SK-MEL-5 (cell line): ENCODE measurements around the gene ETNK2. TPM values are rescaled to one million over a fixed set of nuclear protein-coding genes. Genes with fewer than 3 reads are reported as not detected.
"Not testable (repeated sequence)": the region's sequence is repeated elsewhere in the genome, so short reads cannot be mapped to it uniquely, and the experiment has no call there.

ENCODE experiments used
- DNase-seq: peaks from one replicate; pipeline ENCODE4 v3.0.0-alpha.2; 2016; ENCODE audit warnings: low read depth, low spot score
- in situ Hi-C: cut with HindIII; loops from 2 replicates; pipeline ENCODE4 v1.10.0; 2016; ENCODE audit warnings: low sequenced_read_pairs, high pct_unique_total_duplicates, low pct_unique_long_range_greater_than_20kb
- total RNA-seq: library from RNA; depleted of rRNA; stranded (reverse); fragments of >200 nt; shearing (Covaris generic); gene quantifications from 2 replicates; pipeline ENCODE4 v1.2.3, GENCODE V29; 2014

The ETNK2 gene
- total RNA-seq, 1 experiment from 2014 or later = 22.7 TPM

- in situ Hi-C loops = no loop called here
- DNase-seq = no peak
Observed at GRCh38 chr1:204093781-204094180, 58.1 kb downstream of the ETNK2 start.

- no peak for DNase-seq
- in situ Hi-C loops = no loop called here
Observed at GRCh38 chr1:204093421-204093717, 58.5 kb downstream of the ETNK2 start.

GRCh38 chr1:204092632-204093420, 59.0 kb downstream of the ETNK2 start:
- in situ Hi-C loops = no loop called here
- DNase-seq = no peak

- in situ Hi-C loops = no loop called here
- no peak for DNase-seq
Observed at GRCh38 chr1:204091787-204092312, 60.0 kb downstream of the ETNK2 start.

- in situ Hi-C loops = no loop called here
- no peak for DNase-seq
Observed at GRCh38 chr1:204091066-204091465, 60.8 kb downstream of the ETNK2 start.

GRCh38 chr1:204090132-204090531, 61.7 kb downstream of the ETNK2 start:
- in situ Hi-C loops, DNase-seq: not testable (repeated sequence)

- in situ Hi-C loops = no loop called here
- DNase-seq = no peak
Observed at GRCh38 chr1:204089044-204089751, 62.6 kb downstream of the ETNK2 start.

- in situ Hi-C loops = no loop called here
- DNase-seq = no peak
Observed at GRCh38 chr1:204088596-204088995, 63.2 kb downstream of the ETNK2 start.

- no peak for DNase-seq
- in situ Hi-C loops = no loop called here
Observed at GRCh38 chr1:204087893-204088528, 63.8 kb downstream of the ETNK2 start.

GRCh38 chr1:204087181-204087892, 64.5 kb downstream of the ETNK2 start:
- no peak for DNase-seq
- in situ Hi-C loops = no loop called here

- in situ Hi-C loops = no loop called here
- no peak for DNase-seq
Observed at GRCh38 chr1:204085876-204086275, 66.0 kb downstream of the ETNK2 start.

GRCh38 chr1:204084247-204084772, 67.5 kb downstream of the ETNK2 start:
- in situ Hi-C loops = no loop called here
- DNase-seq = no peak

- in situ Hi-C loops = no loop called here
Observed at GRCh38 chr1:204083491-204083890, 68.4 kb downstream of the ETNK2 start.

GRCh38 chr1:204081791-204082513, 69.9 kb downstream of the ETNK2 start:
- in situ Hi-C loops = no loop called here

More at GRCh38 chr1:204083491-204083890, 68.4 kb downstream of the ETNK2 start:
- no peak for DNase-seq

GRCh38 chr1:204081164-204081790, 70.6 kb downstream of the ETNK2 start:
- in situ Hi-C loops = no loop called here
- DNase-seq = no peak

More at GRCh38 chr1:204081791-204082513, 69.9 kb downstream of the ETNK2 start:
- DNase-seq = no peak
